Naive thymus-derived CD4-positive, alpha-beta T cell (primary cell): ENCODE measurements around the gene SPATA1. TPM values are rescaled to one million over a fixed set of nuclear protein-coding genes. Genes with fewer than 3 reads are reported as not detected.

Experiments used
- ATAC-seq: fragments of 150-1000 bp; cut with Tn5 transposase; 2 replicates; pipeline ENCODE4 v1.10.0; 2021; ENCODE audit warnings: mild to moderate bottlenecking, moderate library complexity
- CTCF ChIA-PET: fragments of 350-600 bp; sonication (Branson Sonifier 250); formaldehyde crosslinking; loops from one replicate; lab custom pipeline; 2021; ENCODE audit warnings: antibody characterized with exemption; lab: Charles Lee
- POLR2A ChIA-PET: fragments of 350-600 bp; sonication (Branson Sonifier 250); formaldehyde crosslinking; loops from one replicate; lab custom pipeline; 2021; ENCODE audit warnings: antibody characterized with exemption, inconsistent platforms; lab: Charles Lee
- DNase-seq, 9 donors: peaks; one replicate each; pipeline versions ENCODE4 v3.0.0 to v3.0.0-alpha.2; 2020 to 2022; ENCODE audit warnings: mixed read lengths in 1 of 9
- H3K27ac ChIP-seq: one replicate; pipeline ENCODE4 v1.7.0; 2013; ENCODE audit warnings: mild to moderate bottlenecking, low read depth, low read length, moderate library complexity
- H3K27me3 ChIP-seq, 2 donors: one replicate each; pipeline ENCODE4 v1.7.0; 2013; ENCODE audit warnings: low read length in 2 of 2, mild to moderate bottlenecking in 2 of 2, moderate library complexity in 2 of 2; ENCODE audit not compliant: control insufficient read depth in 2 of 2, insufficient read depth in 2 of 2
- H3K36me3 ChIP-seq, 3 experiments: 1 replicate in 2 of 3; 2 replicates in 1 of 3; pipeline ENCODE4 v1.7.0; 2013; ENCODE audit warnings: low read length in 3 of 3, mild to moderate bottlenecking in 3 of 3, moderate library complexity in 1 of 3; ENCODE audit not compliant: insufficient read depth in 3 of 3, control insufficient read depth in 2 of 3
- H3K4me1 ChIP-seq, 2 donors: one replicate each; pipeline ENCODE4 v1.7.0; 2013; ENCODE audit warnings: low read length in 2 of 2, mild to moderate bottlenecking in 2 of 2, moderate library complexity in 1 of 2; ENCODE audit not compliant: control insufficient read depth in 2 of 2, insufficient read depth in 2 of 2
- H3K4me3 ChIP-seq: 2 replicates; pipeline ENCODE4 v1.7.0; 2013; ENCODE audit warnings: mild to moderate bottlenecking, low read length
- H3K9me3 ChIP-seq, 3 experiments: 1 replicate in 2 of 3; 2 replicates in 1 of 3; pipeline ENCODE4 v1.7.0; 2013; ENCODE audit warnings: low read length in 3 of 3; ENCODE audit not compliant: control insufficient read depth in 2 of 3
- H3K27ac Mint-ChIP-seq, 9 donors: one replicate each; pipeline ENCODE4 v1.8.0; 2020 to 2022; ENCODE audit warnings: mixed read lengths in 9 of 9, mild to moderate bottlenecking in 8 of 9, moderate library complexity in 5 of 9, inconsistent platforms in 2 of 9
- H3K27me3 Mint-ChIP-seq, 5 donors: one replicate each; pipeline ENCODE4 v1.8.0; 2021 to 2022; ENCODE audit warnings: mixed read lengths in 5 of 5, mild to moderate bottlenecking in 1 of 5
- H3K36me3 Mint-ChIP-seq, 5 donors: one replicate each; pipeline ENCODE4 v1.8.0; 2020 to 2022; ENCODE audit warnings: mixed read lengths in 5 of 5, mild to moderate bottlenecking in 3 of 5, inconsistent platforms in 1 of 5
- H3K4me1 Mint-ChIP-seq, 7 donors: one replicate each; pipeline ENCODE4 v1.8.0; 2020 to 2022; ENCODE audit warnings: mixed read lengths in 7 of 7, mild to moderate bottlenecking in 3 of 7, inconsistent platforms in 1 of 7
- H3K4me3 Mint-ChIP-seq, 10 donors: one replicate each; pipeline ENCODE4 v1.8.0; 2020 to 2022; ENCODE audit warnings: mild to moderate bottlenecking in 10 of 10, mixed read lengths in 10 of 10, moderate library complexity in 6 of 10, inconsistent platforms in 2 of 10
- H3K9me3 Mint-ChIP-seq, 11 donors: one replicate each; pipeline ENCODE4 v1.8.0; 2020 to 2022; ENCODE audit warnings: mixed read lengths in 11 of 11, mild to moderate bottlenecking in 4 of 11, inconsistent platforms in 1 of 11, moderate library complexity in 1 of 11
- intact Hi-C, 2 donors: fragments of 100-400 bp; cut with micrococcal nuclease; formaldehyde crosslinking; loops; one replicate each; pipeline ENCODE4 v1.15.1; 2023
- polyA plus RNA-seq, 2 donors: library from polyadenylated mRNA; unstranded; fragments of 300-500 nt; fragmentation: Illumina TruSeq; gene quantifications; one replicate each; pipeline ENCODE4 v1.2.3, GENCODE V29; 2021
- total RNA-seq, 6 experiments: library from RNA in 5 of 6; stranded (reverse) in 5 of 6; gene quantifications; 1 replicate in 5 of 6; 2 replicates in 1 of 6; pipeline ENCODE4 v1.2.3 and lab custom pipeline; 2021 to 2026

The SPATA1 gene
- total and polyA plus RNA-seq, 7 experiments from 2014 or later: 1.7 to 3.6 (median 2.2) TPM; not detected in 3

- Mint-ChIP-seq H3K27ac (no peak overlapping the region), H3K27me3 (peaks cover 0 to 2% (median 0%) of the 10 kb centered on the region in 5 donors), H3K4me3 (no peak overlapping the region), H3K9me3 (peaks cover 0 to 22% (median 0%) of the 10 kb centered on the region in 11 donors), H3K36me3 (peaks cover 3 to 22% (median 7%) of the 10 kb centered on the region in 5 donors), H3K4me1 (peaks cover under 1 to 20% (median 12%) of the 10 kb centered on the region in 7 donors)
- Histone ChIP-seq H3K27me3 (no peaks in the 10 kb centered on the region), H3K4me3 (no peak overlapping the region), H3K4me1 (peaks cover 0 to 8% of the 10 kb centered on the region in 2 donors), H3K9me3 (no peaks in the 10 kb centered on the region), H3K27ac (no peak overlapping the region), H3K36me3 (no peaks in the 10 kb centered on the region)
- ChIA-PET POLR2A (interaction anchor here (1.3 kb wide), 1 partner anchor 30 kb away, joined by 4 read pairs; no protein-coding TSS in a partner anchor), CTCF (no interaction called here)
- no peak for DNase-seq
- ATAC-seq: no peak
- intact Hi-C loops: no loop called here
Measured at GRCh38 chr1:84510165-84510564, 4.0 kb downstream of the SPATA1 start.

- H3K9me3 Mint-ChIP-seq: peaks cover 0 to 18% (median 0%) of the 10 kb centered on the region in 11 donors
- H3K4me3 ChIP-seq: no peak overlapping the region
- intact Hi-C loops: no loop called here
- peaks cover 0 to 16% (median 9%) of the 10 kb centered on the region in 7 donors for H3K4me1 Mint-ChIP-seq
- POLR2A ChIA-PET: interaction anchor here (1.3 kb wide), 1 partner anchor 31 kb away, joined by 4 read pairs; no protein-coding TSS in a partner anchor
- no peak for DNase-seq
- ATAC-seq: no peak
- H3K36me3 Mint-ChIP-seq: peaks cover 0 to 22% (median 7%) of the 10 kb centered on the region in 5 donors
- no peaks in the 10 kb centered on the region for H3K27me3 ChIP-seq
- H3K36me3 ChIP-seq: no peaks in the 10 kb centered on the region
- peaks cover 0 to 8% of the 10 kb centered on the region in 2 donors for H3K4me1 ChIP-seq
- CTCF ChIA-PET: no interaction called here
- no peak overlapping the region for H3K4me3 Mint-ChIP-seq
- no peaks in the 10 kb centered on the region for H3K9me3 ChIP-seq
- H3K27ac Mint-ChIP-seq: no peak overlapping the region
- H3K27ac ChIP-seq: no peak overlapping the region
- H3K27me3 Mint-ChIP-seq: no peaks in the 10 kb centered on the region
Measured at GRCh38 chr1:84510668-84511067, 4.5 kb downstream of the SPATA1 start.

- CTCF ChIA-PET: no interaction called here
- no peaks in the 10 kb centered on the region for H3K27me3 Mint-ChIP-seq
- peaks cover 0 to 5% (median 0%) of the 10 kb centered on the region in 11 donors for H3K9me3 Mint-ChIP-seq
- POLR2A ChIA-PET: interaction anchor here (0.5 kb wide), 1 partner anchor 18 kb away, joined by 4 read pairs; no protein-coding TSS in a partner anchor
- Histone ChIP-seq H3K27ac (no peak overlapping the region), H3K4me1 (no peaks in the 10 kb centered on the region), H3K9me3 (no peaks in the 10 kb centered on the region), H3K36me3 (no peaks in the 10 kb centered on the region), H3K4me3 (no peak overlapping the region), H3K27me3 (no peaks in the 10 kb centered on the region)
- H3K4me3 Mint-ChIP-seq: no peak overlapping the region
- ATAC-seq (no peak), DNase-seq (no peak)
- peaks cover 0 to 27% (median 9%) of the 10 kb centered on the region in 5 donors for H3K36me3 Mint-ChIP-seq
- H3K4me1 Mint-ChIP-seq: peaks cover 0 to 3% (median 0%) of the 10 kb centered on the region in 7 donors
- intact Hi-C loops: no loop called here
- no peak overlapping the region for H3K27ac Mint-ChIP-seq
Measured at GRCh38 chr1:84524590-84524989, 18.4 kb downstream of the SPATA1 start.

- ChIA-PET CTCF (interaction anchor here (0.7 kb wide), 1 partner anchor 435 kb away, joined by 3 read pairs; no protein-coding TSS in a partner anchor), POLR2A (no interaction called here)
- Histone ChIP-seq H3K9me3 (no peaks in the 10 kb centered on the region), H3K4me3 (no peak overlapping the region), H3K36me3 (no peaks in the 10 kb centered on the region), H3K27ac (no peak overlapping the region), H3K4me1 (no peaks in the 10 kb centered on the region), H3K27me3 (no peaks in the 10 kb centered on the region)
- Mint-ChIP-seq H3K4me1 (peaks cover 0 to 3% (median 0%) of the 10 kb centered on the region in 7 donors), H3K36me3 (peaks cover 0 to 34% (median 12%) of the 10 kb centered on the region in 5 donors), H3K27me3 (no peaks in the 10 kb centered on the region), H3K4me3 (no peak overlapping the region), H3K27ac (no peak overlapping the region), H3K9me3 (peaks cover 0 to 5% (median 0%) of the 10 kb centered on the region in 11 donors)
- ATAC-seq (no peak), DNase-seq (no peak)
- intact Hi-C loops: no loop called here
Measured at GRCh38 chr1:84525779-84526178, 19.6 kb downstream of the SPATA1 start.

- intact Hi-C loops: loop anchor here in 1 of 2 donors (5.0 kb wide), 1 partner anchor 34 kb away; the partner anchor contains the start of gene CTBS
- CTCF ChIA-PET: interaction anchor here (0.6 kb wide), 2 partner anchors 15 to 1139 kb away, joined by 3 read pairs; no protein-coding TSS in a partner anchor
- H3K4me3 ChIP-seq: no peak overlapping the region
- H3K4me1 ChIP-seq: no peaks in the 10 kb centered on the region
- peaks cover 0 to 4% (median 0%) of the 10 kb centered on the region in 3 experiments for H3K36me3 ChIP-seq
- peak overlapping the region in 1 of 10 donors; percentile 26 for H3K4me3 Mint-ChIP-seq
- POLR2A ChIA-PET: interaction anchor here (0.8 kb wide), 1 partner anchor 11 kb away, joined by 3 read pairs; no protein-coding TSS in a partner anchor
- H3K27ac Mint-ChIP-seq: peak overlapping the region in 2 of 9 donors; percentile 36 to 43
- ATAC-seq (no peak), DNase-seq (no peak)
- H3K27me3 Mint-ChIP-seq: no peaks in the 10 kb centered on the region
- H3K27ac ChIP-seq: no peak overlapping the region
- no peaks in the 10 kb centered on the region for H3K9me3 ChIP-seq
- peaks cover 9 to 68% (median 20%) of the 10 kb centered on the region in 5 donors for H3K36me3 Mint-ChIP-seq
- peaks cover 0 to 26% (median 0%) of the 10 kb centered on the region in 7 donors for H3K4me1 Mint-ChIP-seq
- no peaks in the 10 kb centered on the region for H3K27me3 ChIP-seq
- H3K9me3 Mint-ChIP-seq: no peaks in the 10 kb centered on the region
Measured at GRCh38 chr1:84538599-84538998, 32.4 kb downstream of the SPATA1 start.

GRCh38 chr1:84539972-84540371 lies 33.8 kb downstream of the SPATA1 start:
- Histone ChIP-seq H3K27ac (no peak overlapping the region), H3K4me1 (no peaks in the 10 kb centered on the region), H3K27me3 (no peaks in the 10 kb centered on the region), H3K9me3 (no peaks in the 10 kb centered on the region), H3K36me3 (peaks cover 0 to 4% (median 0%) of the 10 kb centered on the region in 3 experiments), H3K4me3 (no peak overlapping the region)
- Mint-ChIP-seq H3K27ac (no peak overlapping the region), H3K36me3 (peaks cover 9 to 70% (median 24%) of the 10 kb centered on the region in 5 donors), H3K4me1 (peaks cover 0 to 26% (median 0%) of the 10 kb centered on the region in 7 donors), H3K9me3 (no peaks in the 10 kb centered on the region), H3K4me3 (no peak overlapping the region), H3K27me3 (no peaks in the 10 kb centered on the region)
- DNase-seq (no peak), ATAC-seq (no peak)
- intact Hi-C loops: loop anchor here (2.0 to 5.0 kb wide), 3 partner anchors 32 to 33 kb away; partner anchors contain the start of genes GNG5 (in 2 of the 2), SPATA1 (in 2 of the 2) and CTBS (in 1 of the 2)
- ChIA-PET CTCF (interaction anchor here (0.5 to 0.6 kb wide), 2 partner anchors 103 to 1857 kb away, joined by 3 read pairs; no protein-coding TSS in a partner anchor), POLR2A (no interaction called here)
